Erythroblast (primary cell): Measurements from ENCODE around the gene AZIN2.
"Not testable (repeated sequence)": the region's sequence is repeated elsewhere in the genome, so short reads cannot be mapped to it uniquely, and the experiment has no call there.

Experiments used
- DNase-seq, 2 experiments: peaks; one replicate each; lab custom pipeline; 2025; lab: John Stamatoyannopoulos, UW
- GATA1 ChIP-seq: IDR thresholded peaks from 2 replicates; pipeline ENCODE4 v1.6.1; 2011; ENCODE audit warnings: low read depth, mild to moderate bottlenecking, control low read depth, low read length, moderate library complexity
- POLR2A ChIP-seq: IDR thresholded peaks from 2 replicates; pipeline ENCODE4 v1.6.1; 2011; ENCODE audit warnings: mild to moderate bottlenecking, low read length

The AZIN2 gene

DNA sequence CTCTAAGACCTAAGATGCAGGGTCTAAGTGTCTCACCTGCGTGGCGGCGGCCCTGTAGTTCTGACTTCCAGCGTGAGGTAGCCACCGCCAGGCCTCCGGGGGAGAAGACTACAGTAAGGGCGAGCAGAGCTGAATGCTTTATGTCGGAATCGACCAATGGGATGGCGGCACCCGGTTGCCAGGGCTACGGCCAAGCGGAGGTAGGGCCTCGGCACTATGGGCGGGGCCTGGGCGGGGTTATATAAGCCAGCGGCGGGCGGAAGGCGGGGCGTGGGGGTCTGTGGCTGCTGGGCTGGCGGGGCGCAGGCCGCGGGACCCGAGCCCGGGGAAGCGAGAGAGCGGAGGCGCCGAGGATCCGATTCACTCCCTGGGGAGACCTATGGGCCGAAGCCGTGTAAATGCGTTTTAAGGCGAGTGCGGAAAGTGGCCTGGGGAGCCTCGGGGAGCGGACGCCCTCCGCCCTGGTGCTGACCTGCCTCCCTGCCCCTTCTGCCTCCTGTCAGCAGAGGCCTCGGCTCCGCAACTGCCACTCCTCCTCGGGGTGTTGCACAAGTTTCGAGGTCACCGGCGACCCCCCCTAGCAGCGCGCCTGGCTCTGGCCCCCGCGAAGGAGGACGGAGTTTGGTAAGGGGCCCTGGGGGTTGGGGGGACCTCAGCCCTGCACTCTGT, at the start of gene AZIN2:
Gene AZIN2 (plus strand): TSS at position 269 of the 669 bp plus-strand sequence. CDS start 1,097 bp downstream, outside the sequence.
- peak; percentile 88 to 89 for DNase-seq
- TF ChIP-seq GATA1 (no peak), POLR2A (no peak)

- DNase-seq, result no peak
- no peak for TF ChIP-seq POLR2A
These were observed 49.4 kb upstream of the AZIN2 start for GRCh38 chr1:33031506-33031905.

DNA sequence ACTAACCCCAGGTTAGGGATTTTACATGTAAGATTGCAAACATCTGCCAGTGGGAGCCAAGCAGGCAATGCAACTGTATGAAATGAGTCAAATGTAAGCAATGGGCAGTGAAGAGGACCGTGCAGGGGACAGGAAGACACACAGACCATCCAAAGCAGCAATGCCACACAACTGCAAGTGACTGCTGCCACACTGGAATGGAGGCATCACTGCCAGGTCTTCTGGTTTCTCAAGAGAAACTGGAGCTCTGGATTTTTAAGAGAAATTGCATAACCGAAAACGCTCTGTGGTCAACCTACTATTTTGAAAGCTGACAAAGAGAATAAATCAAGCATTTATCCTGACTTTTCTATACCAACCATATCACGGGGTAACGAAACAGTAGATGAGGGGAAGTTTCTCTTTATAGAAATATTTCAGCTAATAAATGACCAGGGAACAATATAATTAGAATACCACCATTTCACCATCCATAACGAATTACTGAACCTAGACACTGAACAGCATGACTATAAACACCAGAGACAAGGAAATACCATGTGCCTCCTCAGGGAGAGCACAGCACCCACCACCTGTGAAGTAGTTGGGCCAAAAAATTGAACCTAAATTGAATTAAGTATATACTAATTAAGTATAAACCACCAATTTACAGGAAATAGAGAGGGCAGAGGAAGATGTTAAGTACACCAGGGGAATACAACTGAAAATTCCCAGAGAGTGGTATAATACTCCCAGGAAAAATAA, 48.7 kb upstream of the AZIN2 start:
- no peak for DNase-seq
- no peak for TF ChIP-seq GATA1
- no peak for TF ChIP-seq POLR2A

DNA sequence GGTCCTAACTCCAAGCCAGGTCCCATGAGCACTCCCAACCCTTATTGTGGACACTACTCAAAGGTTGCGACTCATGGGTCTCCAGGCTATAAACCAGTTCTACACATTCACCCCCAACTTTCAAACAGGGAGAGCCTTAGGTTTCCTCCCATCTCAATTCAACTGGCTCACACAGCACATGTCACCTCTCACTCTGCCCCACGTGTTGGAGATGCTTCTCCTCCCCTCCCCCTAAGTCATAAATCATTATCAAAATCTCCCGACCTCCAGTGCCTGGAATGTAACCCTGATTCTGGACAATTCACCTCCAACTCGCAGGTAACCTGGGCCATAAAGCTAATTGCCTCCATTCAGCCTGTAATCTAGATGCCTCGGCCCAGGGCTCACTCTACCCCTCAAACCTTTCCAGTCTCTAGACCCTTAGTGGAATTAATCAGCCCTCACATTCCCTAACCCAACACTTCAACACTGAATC, 44.9 kb upstream of the AZIN2 start:
- DNase-seq, result peak; percentile 46 to 47
- TF ChIP-seq GATA1 (no peak), POLR2A (no peak)

GRCh38 chr1:33036526-33037503, 44.1 kb upstream of the AZIN2 start, which contains the start of gene AK2:
AK2 (minus strand) TSS chr1:33036883; CDS start chr1:33036828, 55 bp downstream.
- peak; percentile 63 for TF ChIP-seq POLR2A
- TF ChIP-seq GATA1, result no peak
- DNase-seq, result peak; percentile 96 to 97

GRCh38 chr1:33039840-33040239, 41.1 kb upstream of the AZIN2 start:
- TF ChIP-seq GATA1 (no peak), POLR2A (no peak)
- DNase-seq, result no peak

DNA sequence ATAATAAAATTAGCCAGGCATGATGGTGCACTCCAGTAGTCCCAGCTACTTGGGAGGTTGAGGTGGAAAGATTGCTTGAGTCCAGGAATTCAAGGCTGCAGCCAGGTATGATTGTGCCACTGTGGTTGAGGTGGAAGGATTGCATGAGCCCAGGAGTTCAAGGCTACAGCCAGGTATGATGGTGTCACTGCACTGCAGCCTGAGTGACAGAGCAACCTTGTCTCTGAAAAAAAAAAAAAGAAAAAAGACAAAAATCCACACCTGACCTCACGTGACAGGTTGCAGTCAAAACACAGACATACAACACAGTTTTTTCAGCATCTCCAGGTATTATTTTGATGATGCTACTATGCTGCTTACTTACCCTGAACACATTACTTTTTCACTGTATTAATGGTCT, 39.9 kb upstream of the AZIN2 start:
- no peak for TF ChIP-seq GATA1
- TF ChIP-seq POLR2A, result no peak
- no peak for DNase-seq

- no peak for DNase-seq
- TF ChIP-seq POLR2A, result no peak
- no peak for TF ChIP-seq GATA1
These were observed 38.1 kb upstream of the AZIN2 start for GRCh38 chr1:33042831-33043230.

DNA sequence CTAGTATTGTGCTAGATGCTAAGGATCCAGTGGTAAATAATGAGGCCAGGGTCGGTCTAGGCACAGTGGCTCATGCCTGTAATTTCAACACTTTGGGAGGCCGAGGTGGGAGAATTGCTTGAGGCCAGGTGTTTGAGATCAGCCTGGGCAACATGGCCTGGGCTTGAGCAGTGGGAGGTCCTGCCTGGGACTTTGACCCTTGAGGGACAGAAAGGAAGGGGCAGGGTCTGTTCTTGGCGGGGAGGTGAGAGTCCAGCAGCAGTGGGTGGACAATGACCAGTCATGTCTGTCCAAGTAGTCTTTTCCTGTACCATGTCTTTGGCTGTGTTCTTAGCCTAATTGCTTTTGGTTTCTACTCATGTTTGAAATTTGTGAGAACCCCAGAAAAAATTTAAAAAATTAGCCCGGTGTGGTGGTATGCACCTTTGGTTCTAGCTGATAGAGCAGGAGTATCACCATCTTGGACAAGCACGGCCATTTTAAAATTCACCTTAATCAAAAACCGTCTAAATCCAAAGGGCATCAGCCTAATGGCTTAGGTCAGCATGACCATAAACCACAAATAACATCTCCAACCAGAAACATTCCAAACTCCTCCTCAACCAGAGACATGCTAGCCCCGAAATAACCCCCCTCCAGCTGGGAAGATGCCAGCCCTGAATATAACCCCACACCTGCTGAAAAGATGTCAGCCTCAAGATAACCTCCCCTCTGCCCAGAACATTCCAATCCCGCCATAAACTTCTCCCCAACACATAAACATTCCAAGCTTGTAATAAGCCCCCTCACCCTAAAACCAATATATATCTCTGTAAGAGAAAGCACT, 37.5 kb upstream of the AZIN2 start:
- TF ChIP-seq POLR2A (no peak), GATA1 (no peak)
- DNase-seq, result no peak

DNA sequence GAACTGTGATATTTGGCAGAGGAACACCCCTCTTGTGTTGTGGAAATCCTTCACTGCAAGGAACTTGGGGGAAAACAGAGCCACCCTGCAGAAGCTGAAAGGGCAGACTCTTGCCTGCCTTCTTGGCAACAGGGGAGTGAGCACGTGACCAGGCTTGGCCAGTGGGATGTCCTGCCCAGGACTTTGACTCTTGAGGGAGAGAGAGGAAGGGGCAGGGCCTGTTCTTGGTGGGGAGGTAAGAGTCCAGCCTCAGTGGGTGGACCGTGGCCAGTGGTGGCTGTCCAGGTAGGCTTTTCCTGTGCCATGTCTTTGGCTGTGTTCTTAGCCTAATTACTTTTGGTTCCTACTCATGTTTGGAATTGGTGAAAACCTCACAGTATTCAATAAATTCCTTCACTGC, 35.7 kb upstream of the AZIN2 start:
- TF ChIP-seq POLR2A (no peak), GATA1 (no peak)
- no peak for DNase-seq

- no peak for TF ChIP-seq POLR2A
- no peak for TF ChIP-seq GATA1
- DNase-seq, result peak in 1 of 2 experiments; percentile 7
These were observed 35.1 kb upstream of the AZIN2 start for GRCh38 chr1:33045814-33046213.

DNA sequence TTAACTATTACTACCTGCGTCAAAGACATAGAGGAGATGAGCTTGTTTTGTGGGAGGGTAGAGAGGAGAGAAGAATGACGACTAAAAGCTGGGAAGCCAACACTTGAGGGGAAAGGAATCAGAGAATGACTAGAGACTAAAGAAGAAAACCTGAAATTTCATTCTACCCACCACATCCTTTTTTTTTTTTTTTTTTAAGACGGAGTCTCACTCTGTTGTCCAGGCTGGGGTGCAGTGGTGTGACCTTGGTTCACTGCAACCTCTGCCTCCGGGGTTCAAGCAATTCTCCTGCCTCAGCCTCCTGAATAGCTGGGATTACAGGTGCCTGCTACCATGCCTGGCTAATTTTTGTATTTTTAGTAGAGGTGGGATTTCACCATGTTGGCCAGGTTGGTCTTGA, 34.7 kb upstream of the AZIN2 start:
- not testable (repeated sequence) for DNase-seq

GRCh38 chr1:33047290-33047689, 33.7 kb upstream of the AZIN2 start:
- DNase-seq, result no peak
- TF ChIP-seq POLR2A, result no peak
- TF ChIP-seq GATA1, result no peak
